Panc1 (cell line): ENCODE results near the gene BTBD1.

Source experiments
- CTCF ChIP-seq: fragments of 450-650 bp; IDR thresholded peaks from 2 replicates; pipeline ENCODE4 v1.5.1; 2017; ENCODE audit warnings: mild to moderate bottlenecking
- POLR2AphosphoS5 ChIP-seq: IDR thresholded peaks from 2 replicates; pipeline ENCODE4 v1.6.1; 2012; ENCODE audit warnings: mild to moderate bottlenecking, low read depth, low read length, moderate library complexity
- REST ChIP-seq, 2 experiments: IDR thresholded peaks; 2 replicates each; pipeline ENCODE4 v1.6.1; 2011 to 2012; ENCODE audit warnings: low read depth in 2 of 2, control low read depth in 1 of 2, low read length in 1 of 2, mild to moderate bottlenecking in 1 of 2, moderate library complexity in 1 of 2; ENCODE audit not compliant: insufficient read depth in 1 of 2
- SIN3A ChIP-seq: IDR thresholded peaks from 2 replicates; pipeline ENCODE4 v1.6.1; 2012; ENCODE audit warnings: low read depth, mild to moderate bottlenecking, low read length, moderate library complexity, borderline replicate concordance; ENCODE audit not compliant: insufficient read depth
- TCF7L2 ChIP-seq: IDR thresholded peaks from 2 replicates; pipeline ENCODE4 v1.6.1; 2011; ENCODE audit warnings: mild to moderate bottlenecking, low read depth, low read length, inconsistent platforms

GRCh38 chr15:82977076-82977475, 90.0 kb downstream of the BTBD1 start:
- TF ChIP-seq CTCF: no peak
- no peak for TF ChIP-seq POLR2AphosphoS5
- TF ChIP-seq REST (IDR thresholded peaks at IDR 0.05; ENCODE audit: insufficient read depth in 1 of 2, low read depth in 2 of 2, low read length in 1 of 2): no peak
- TF ChIP-seq TCF7L2: no peak
- TF ChIP-seq SIN3A: no peak
